OCI-LY3 (cell line): Measurements from ENCODE around the gene GNG13.

Experiments used
- CTCF ChIP-seq: fragments of 200-600, 300-600 bp; sonication (generic); IDR thresholded peaks from 2 replicates; pipeline ENCODE4 v1.5.1; 2014; ENCODE audit warnings: antibody characterized with exemption, low read length, low read depth
- EZH2phosphoT487 ChIP-seq: fragments of 200-600 bp; shearing (Covaris generic); IDR thresholded peaks from 2 replicates; pipeline ENCODE4 v1.6.1; 2018; ENCODE audit warnings: antibody characterized with exemption, mixed run types, low read depth

GRCh38 chr16:797686-798085 is 2.8 kb downstream of the GNG13 start:
- TF ChIP-seq CTCF (no peak), EZH2phosphoT487 (no peak)
